HG02610 (cell line): ENCODE results near the gene UBE2J2.

Source experiments
- ATAC-seq: cut with Tn5 transposase; IDR thresholded peaks from one replicate; pipeline ENCODE4 v1.9.1; 2021; ENCODE audit warnings: mild to moderate bottlenecking, moderate library complexity; ENCODE audit not compliant: unreplicated experiment

UBE2J2 gene

DNA sequence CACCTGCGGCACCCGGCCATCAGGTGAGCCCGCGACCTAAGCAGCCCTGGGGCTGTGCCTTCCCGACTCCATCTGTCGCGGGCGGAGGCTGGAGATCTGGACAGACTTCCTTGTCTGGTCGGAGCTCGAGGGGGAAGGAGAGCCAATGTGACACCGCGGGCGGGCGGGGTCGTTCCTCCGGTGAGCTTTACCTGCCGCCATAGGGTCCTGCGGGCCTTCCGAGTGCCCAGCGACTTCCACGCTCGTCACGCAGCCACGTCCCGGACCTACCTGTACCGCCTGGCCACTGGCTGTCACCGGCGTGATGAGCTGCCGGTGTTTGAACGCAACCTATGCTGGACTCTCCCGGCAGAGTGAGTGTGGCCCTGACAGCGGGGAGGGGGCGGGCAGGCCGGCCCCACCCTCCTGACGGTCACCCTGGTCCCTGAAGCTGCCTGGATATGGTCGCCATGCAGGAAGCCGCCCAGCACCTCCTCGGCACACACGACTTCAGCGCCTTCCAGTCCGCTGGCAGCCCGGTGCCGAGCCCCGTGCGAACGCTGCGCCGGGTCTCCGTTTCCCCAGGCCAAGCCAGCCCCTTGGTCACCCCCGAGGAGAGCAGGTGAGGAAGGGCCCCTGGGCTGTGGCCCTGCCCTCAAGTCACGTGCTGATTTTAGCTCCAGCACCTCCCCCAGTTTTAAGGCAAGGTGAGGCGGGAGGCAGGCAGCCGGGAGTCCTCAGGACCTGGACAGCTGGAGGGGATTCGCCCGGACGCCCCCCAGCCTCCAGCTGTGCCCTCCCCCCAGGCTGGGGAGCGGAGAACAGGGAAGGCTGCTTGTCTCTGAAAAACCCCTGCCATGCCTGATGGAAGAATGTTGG is 35.8 kb upstream of the UBE2J2 start:
- ATAC-seq: no peak

DNA sequence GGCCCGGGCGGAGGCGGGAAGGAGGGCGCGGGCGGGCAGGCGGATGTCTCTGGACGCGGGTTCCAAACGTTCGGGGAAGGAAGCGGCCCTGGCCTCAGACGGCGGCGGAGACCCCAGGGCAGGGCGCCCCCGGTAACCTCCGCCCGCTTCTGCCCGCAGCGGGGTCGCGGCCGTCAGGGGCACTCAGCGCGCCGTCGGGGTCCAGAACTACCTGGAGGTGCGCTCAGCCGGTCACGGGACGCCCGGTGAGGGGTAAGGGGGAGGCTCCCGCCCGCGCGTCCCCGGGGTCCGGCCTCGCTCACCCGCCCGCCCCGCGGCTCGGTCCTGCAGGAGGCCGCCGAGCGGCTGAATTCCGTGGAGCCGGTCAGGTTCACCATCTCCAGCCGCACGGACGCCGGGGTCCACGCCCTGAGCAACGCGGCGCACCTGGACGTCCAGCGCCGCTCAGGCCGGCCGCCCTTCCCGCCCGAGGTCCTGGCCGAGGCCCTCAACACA is 35.1 kb upstream of the UBE2J2 start:
- peak; percentile 0 for ATAC-seq

- peak; percentile 50 for ATAC-seq
Measured at GRCh38 chr1:1307923-1308755, 34.5 kb upstream of the UBE2J2 start, which contains the start of the genes ACAP3 and PUSL1. ACAP3 (minus strand) TSS chr1:1307930; CDS start chr1:1307815, 115 bp downstream. PUSL1 (plus strand) TSS chr1:1308597; CDS start chr1:1308644, 47 bp downstream.

DNA sequence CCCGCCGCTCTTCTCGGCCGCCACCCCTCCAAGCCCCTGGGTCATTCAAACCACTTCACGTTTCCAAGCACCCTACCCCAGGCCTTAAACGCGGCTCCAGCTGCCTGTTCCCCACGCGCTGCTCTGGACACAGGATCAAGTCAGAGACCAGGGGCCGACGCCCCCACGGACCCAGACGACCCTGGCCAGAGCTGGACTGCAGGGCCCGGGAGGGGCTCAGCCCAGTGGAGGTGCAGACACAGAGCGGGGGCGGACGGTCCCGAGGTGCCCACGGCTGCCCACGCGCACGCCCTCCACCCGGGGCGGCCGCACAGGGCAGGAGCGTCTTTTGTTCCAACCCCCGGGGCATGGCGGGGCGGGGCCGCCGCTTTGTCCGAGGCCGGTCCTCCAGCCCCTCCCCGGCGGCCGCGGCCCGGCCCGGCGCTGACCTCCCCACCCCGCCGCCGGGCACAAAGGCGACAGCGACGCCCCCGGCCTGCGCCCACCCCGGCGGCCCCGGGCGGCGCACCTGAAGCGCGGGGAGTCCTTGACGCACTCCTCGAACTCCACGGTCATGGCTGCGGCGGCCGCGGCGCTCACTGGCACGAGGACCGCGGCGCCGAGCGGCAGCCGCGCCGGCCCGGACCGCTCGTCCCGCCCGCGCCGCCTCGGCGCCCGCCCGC is 33.7 kb upstream of the UBE2J2 start:
- ATAC-seq: peak; percentile 6

DNA sequence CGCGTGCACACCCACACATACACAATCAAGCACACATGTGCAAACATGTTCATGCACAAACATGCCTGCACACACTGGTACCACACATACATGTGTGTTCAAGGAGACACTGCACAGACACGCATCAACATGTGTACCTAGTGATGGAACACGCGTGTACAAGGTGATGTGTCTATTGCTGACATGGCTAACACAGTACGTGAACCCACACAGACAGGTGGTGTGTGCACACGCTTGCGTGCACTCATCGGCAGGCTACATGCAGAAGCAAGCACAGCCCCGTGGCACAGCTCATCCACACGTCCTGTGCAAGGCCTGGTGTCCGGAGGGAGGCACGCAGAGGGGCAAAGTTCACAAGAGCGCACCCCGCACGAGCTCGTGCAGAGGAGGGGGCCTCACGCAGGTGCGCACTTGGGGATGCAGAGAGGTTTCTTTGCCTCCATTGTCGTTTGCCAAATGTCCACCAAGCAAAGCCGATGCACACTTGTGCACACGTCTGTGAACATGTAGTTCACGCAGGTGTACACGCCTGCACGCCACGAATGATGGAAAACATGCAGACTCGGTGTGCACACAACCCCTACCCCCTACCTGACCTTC is 33.1 kb upstream of the UBE2J2 start:
- no peak for ATAC-seq

- no peak for ATAC-seq
Measured at GRCh38 chr1:1306070-1306660, 32.5 kb upstream of the UBE2J2 start.

DNA sequence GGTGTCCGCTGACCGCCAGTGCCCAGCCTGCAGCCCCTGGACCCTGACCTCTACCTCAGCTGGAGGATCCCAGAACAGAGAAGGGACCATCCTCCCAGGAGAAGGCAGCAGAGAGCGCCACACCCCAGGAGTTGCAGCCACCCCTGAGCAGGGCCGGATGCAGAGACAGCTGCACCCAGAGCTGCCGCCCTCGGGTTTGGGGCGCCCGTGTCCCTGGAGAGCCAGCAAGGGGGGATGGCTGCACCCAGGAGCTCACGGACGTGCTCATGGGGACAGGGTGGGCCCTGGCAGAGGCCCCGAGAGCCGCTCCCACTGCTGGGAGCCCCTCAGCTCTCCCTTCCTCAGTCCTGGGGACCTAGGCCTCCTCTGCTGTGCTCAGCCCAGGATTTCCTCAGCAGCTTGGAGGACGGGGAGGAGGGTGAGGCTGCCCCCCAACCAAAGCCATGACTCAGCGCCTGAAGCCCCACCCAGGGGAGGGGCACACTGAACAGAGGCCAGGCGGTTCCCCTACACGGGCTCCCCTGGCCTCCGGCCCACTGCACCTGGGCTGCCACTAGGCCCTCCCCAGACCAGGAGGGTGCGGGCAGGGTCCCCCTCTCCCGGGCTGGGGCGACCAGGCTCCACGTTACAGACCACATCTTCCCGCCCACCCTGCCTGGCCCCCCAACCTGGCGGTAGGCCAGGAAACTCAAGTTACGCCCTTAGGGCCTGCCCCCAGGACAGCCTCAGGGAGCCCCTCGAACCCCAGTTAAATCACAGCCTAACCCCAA is 31.8 kb upstream of the UBE2J2 start:
- ATAC-seq: no peak

DNA sequence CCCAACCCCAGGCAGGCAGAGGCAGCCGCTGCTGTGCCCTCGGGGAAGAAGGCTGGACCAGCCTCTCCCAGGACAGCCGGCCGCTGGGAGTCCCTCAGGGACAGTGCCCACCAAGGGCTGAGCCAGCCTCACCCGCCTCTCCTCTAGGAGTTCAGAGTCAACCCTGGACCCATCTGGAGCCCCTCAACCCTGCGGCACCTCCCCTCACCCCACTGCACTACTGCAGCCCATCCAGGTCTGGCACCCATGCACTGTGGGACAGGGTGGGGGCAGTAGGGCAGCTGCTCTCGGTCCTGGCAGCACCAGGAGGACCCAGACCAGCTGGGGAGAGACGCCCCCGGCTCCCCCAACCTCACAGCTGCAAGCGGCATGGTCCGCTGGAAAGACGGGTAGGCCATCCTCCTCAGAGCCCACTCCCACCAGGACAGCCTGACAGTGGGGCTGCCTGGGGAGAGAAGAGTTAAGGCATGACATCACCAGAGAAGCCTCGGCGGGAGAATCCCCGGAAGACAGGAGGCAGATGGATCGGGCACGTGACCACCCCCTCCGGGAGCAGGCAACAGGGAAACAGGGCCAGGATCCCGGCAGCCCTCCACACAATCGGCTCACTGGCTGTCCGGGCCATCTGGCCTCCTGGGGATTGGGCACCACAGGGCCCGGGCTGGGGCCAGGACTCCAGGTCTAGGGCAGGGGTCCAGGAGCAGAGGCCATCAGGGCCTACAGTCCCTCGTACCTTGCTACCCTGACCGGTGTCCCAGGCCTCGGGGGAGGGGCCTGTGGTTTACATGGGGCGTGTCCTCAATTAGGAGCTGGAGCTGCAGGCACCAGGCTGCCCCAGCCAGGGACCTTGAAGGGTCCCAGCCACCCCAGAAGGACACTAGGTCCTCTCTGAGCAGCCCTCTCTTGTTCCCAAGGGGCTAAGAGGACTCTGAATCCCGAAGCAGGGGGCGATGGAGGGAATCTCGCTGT is 31.0 kb upstream of the UBE2J2 start:
- no peak for ATAC-seq

DNA sequence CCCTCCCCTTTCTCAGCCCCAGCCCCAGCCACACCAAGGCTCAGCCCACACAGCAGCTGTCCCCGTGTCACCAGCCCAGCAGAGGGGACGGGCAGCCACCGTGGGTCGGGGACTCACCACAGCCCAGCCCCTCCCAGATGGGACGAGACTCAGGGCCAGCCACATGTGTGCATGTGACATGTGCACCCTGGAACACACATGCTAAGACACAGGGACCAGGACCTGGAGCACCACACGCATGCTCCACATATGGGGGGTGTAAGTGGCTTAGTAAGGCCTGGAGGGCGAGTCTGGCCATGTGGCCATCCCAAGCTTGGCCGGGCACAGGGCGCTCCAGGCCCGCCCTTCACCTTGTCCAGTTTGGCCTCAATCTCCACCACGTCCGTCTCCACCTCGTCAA is 30.1 kb upstream of the UBE2J2 start:
- no peak for ATAC-seq

- no peak for ATAC-seq
Measured at GRCh38 chr1:1302951-1303509, 29.4 kb upstream of the UBE2J2 start.

DNA sequence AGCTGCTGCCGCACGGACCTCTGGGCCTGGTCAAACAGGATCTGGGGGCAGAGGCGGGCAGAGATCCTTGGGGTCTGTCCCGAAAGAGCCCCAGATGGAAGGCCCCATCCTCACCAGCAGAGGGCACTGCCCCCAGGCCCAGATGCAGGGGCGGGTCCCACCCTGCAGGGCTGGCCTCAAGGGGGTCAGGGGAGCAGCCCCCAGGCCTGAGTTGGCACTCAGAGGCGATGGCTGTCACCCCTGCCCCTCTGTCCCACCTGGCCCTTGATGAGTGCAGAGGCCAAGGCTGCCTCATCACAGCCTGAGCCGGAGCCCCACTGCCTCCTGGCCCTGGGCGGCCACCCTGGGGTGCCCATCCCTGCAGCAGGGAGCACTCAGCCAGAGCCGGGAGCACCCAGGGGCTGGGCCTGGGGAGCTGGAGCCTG is 28.4 kb upstream of the UBE2J2 start:
- no peak for ATAC-seq

DNA sequence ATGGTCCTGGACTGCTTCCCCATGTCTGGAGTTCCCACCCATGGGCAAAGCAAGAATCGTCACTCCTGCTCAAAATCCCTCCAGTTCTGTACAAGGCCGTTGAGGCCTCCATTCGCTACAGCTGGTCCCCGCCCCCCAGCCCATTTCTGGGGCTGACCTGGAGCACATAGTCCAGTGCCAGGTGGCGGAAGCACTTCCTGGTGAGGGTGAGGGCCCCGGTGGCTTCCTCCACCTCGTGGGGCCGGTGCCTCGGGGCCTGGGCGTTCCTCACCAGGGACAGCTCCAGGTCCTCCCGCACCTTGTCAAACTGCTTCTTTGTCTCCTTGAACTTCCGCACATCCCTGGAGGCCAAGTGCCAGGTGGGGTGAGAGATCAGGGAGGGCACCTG is 26.7 kb upstream of the UBE2J2 start:
- ATAC-seq: no peak

DNA sequence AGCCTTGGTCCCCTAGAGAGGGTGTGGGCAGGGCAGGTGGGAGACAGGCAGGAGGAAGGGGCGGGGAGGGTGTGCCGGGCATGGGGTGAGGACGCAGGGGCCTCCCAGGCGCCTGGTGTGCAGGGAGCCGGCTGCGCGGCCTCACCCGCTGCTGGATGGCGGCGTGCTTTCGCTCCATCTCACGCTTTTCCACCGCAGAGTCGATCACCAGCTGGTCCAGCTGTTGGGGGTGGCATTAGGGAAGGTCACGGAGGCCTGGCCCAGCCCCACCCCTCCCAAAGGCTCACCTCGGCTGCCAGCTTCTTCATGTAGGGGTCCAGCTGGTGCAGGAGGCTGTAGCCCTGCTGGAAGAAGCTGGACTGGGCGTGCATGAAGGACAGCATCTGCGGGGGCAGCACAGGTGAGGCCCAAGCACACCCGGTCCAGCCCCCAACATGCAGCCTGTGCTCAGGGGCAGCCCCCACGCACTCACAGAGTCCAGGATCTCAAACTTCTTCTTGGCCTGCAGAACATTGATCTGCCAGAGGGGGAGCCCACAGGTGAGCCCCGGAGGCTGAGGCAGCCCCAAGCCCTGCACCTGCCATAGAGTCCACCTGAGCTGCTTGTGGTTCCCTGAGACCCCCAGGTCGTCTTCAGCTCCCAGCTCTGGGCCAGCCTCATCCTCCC is 26.2 kb upstream of the UBE2J2 start:
- ATAC-seq: no peak

DNA sequence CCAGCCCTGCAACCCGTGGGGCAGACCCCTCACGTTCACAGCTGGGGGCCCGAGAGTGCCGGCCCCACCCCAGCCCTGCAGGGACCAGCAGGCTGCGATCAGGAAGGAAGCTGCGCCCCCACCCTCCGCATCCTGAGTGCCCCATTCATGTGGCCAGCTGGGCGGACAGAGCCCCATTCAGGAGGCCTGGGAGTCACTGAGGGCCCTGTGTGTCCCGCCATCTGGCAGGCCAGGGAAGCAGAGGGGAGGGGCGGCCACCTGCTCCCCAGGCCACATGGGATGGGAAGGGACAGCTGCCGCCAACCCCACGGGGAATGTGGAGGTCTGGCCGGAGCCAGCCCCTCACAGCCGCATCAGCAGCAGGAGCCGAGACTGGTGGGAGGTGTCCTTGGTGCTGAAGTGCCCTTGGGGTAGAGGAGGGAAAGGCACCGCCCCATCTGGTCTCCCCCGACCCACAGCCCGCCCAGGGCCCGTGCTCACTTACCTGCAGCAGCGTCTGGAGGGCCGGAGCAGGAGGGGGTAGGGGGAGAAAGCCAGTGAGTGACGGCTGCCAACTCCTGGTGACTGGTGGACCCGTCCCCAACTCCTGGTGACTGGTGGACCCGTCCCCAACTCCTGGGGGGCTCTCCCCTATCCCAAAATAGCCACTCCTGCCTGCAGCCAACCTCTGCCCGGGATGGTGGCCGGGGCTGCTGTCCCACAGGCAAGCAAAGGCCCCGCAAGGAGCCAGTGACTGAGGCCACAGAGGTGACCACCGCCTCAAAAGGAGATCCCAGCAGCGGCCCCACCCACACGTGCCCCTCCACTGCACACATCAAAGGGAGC is 25.4 kb upstream of the UBE2J2 start:
- no peak for ATAC-seq

- ATAC-seq: no peak
Measured at GRCh38 chr1:1297802-1298424, 24.3 kb upstream of the UBE2J2 start.
